WTC11 (cell line): ENCODE results near the gene NKRF. TPM values are rescaled to one million over a fixed set of nuclear protein-coding genes. Genes with fewer than 3 reads are reported as not detected.

Experiments
- ATF1 ChIP-seq: sonication (generic); formaldehyde crosslinking; IDR thresholded peaks from 2 replicates; pipeline ENCODE4 v1.8.1; 2023; ENCODE audit warnings: mild to moderate bottlenecking, moderate library complexity, missing genetic modification reagents
- ATF2 ChIP-seq: sonication (generic); formaldehyde crosslinking; IDR thresholded peaks from 2 replicates; pipeline ENCODE4 v1.8.1; 2022; ENCODE audit warnings: low read depth, missing genetic modification reagents, borderline replicate concordance
- ATF6 ChIP-seq: sonication (generic); formaldehyde crosslinking; IDR thresholded peaks from 2 replicates; pipeline ENCODE4 v1.8.1; 2023; ENCODE audit warnings: mild to moderate bottlenecking, missing genetic modification reagents
- CDX4 ChIP-seq: fragments of 250-450 bp; sonication (Bioruptor Pico); IDR thresholded peaks from 2 replicates; pipeline ENCODE4 v1.9.0; 2021; ENCODE audit warnings: moderate library complexity, mild to moderate bottlenecking, inconsistent platforms, borderline replicate concordance
- ELF4 ChIP-seq: sonication (generic); formaldehyde crosslinking; IDR thresholded peaks from 2 replicates; pipeline ENCODE4 v1.8.1; 2022; ENCODE audit warnings: low read depth, mild to moderate bottlenecking, moderate library complexity, missing genetic modification reagents
- EMX1 ChIP-seq: fragments of 250-450 bp; sonication (Bioruptor Pico); IDR thresholded peaks from 2 replicates; pipeline ENCODE4 v1.8.0; 2021; ENCODE audit warnings: mild to moderate bottlenecking
- FOXP4 ChIP-seq: sonication (generic); formaldehyde crosslinking; IDR thresholded peaks from 2 replicates; pipeline ENCODE4 v1.8.0; 2022; ENCODE audit warnings: mild to moderate bottlenecking, missing genetic modification reagents
- GABPB1 ChIP-seq: sonication (generic); formaldehyde crosslinking; IDR thresholded peaks from 2 replicates; pipeline ENCODE4 v1.8.1; 2023; ENCODE audit warnings: mild to moderate bottlenecking, missing genetic modification reagents
- GTF2I ChIP-seq: fragments of 250-450 bp; sonication (Bioruptor Pico); conservative IDR thresholded peaks from 2 replicates; pipeline ENCODE4 v1.4.0; 2021; ENCODE audit warnings: mild to moderate bottlenecking
- HMGXB4 ChIP-seq: sonication (generic); formaldehyde crosslinking; IDR thresholded peaks from 2 replicates; pipeline ENCODE4 v1.8.1; 2023; ENCODE audit warnings: mild to moderate bottlenecking, moderate library complexity, missing genetic modification reagents
- MXD4 ChIP-seq: fragments of 250-450 bp; sonication (Bioruptor Pico); IDR thresholded peaks from 2 replicates; pipeline ENCODE4 v1.8.0; 2021; ENCODE audit warnings: mild to moderate bottlenecking, moderate library complexity, borderline replicate concordance
- MYBL2 ChIP-seq: sonication (generic); formaldehyde crosslinking; IDR thresholded peaks from 2 replicates; pipeline ENCODE4 v1.8.1; 2023; ENCODE audit warnings: mild to moderate bottlenecking, moderate library complexity, missing genetic modification reagents
- NFE2L1 ChIP-seq: sonication (generic); formaldehyde crosslinking; IDR thresholded peaks from 2 replicates; pipeline ENCODE4 v1.8.1; 2023; ENCODE audit warnings: missing genetic modification reagents
- NR3C1 ChIP-seq: sonication (generic); formaldehyde crosslinking; conservative IDR thresholded peaks from 2 replicates; pipeline ENCODE4 v1.8.1; 2023; ENCODE audit warnings: low read depth, mild to moderate bottlenecking, missing genetic modification reagents
- SMAD3 ChIP-seq: sonication (generic); formaldehyde crosslinking; IDR thresholded peaks from 2 replicates; pipeline ENCODE4 v1.8.0; 2022; ENCODE audit warnings: missing genetic modification reagents, mild to moderate bottlenecking, borderline replicate concordance
- SMAD4 ChIP-seq: sonication (generic); formaldehyde crosslinking; IDR thresholded peaks from 2 replicates; pipeline ENCODE4 v1.8.0; 2022; ENCODE audit warnings: mild to moderate bottlenecking, missing genetic modification reagents
- STAT6 ChIP-seq: sonication (generic); formaldehyde crosslinking; conservative IDR thresholded peaks from 2 replicates; pipeline ENCODE4 v1.8.1; 2023; ENCODE audit warnings: mild to moderate bottlenecking, low read depth, missing genetic modification reagents, moderate library complexity
- TEAD4 ChIP-seq: sonication (generic); formaldehyde crosslinking; IDR thresholded peaks from 2 replicates; pipeline ENCODE4 v1.8.0; 2022; ENCODE audit warnings: mild to moderate bottlenecking, missing genetic modification reagents
- ZBTB21 ChIP-seq: sonication (generic); formaldehyde crosslinking; IDR thresholded peaks from 2 replicates; pipeline ENCODE4 v1.8.1; 2023; ENCODE audit warnings: mild to moderate bottlenecking, missing genetic modification reagents, borderline replicate concordance
- ZNF219 ChIP-seq: sonication (generic); formaldehyde crosslinking; IDR thresholded peaks from 2 replicates; pipeline ENCODE4 v1.8.0; 2023; ENCODE audit warnings: missing genetic modification reagents, mild to moderate bottlenecking, borderline replicate concordance
- ZNF423 ChIP-seq: fragments of 250-450 bp; sonication (Bioruptor Pico); IDR thresholded peaks from 2 replicates; pipeline ENCODE4 v2.1.2; 2022; ENCODE audit warnings: mild to moderate bottlenecking, moderate library complexity
- ZNF425 ChIP-seq: fragments of 250-450 bp; sonication (Bioruptor Pico); conservative IDR thresholded peaks from 2 replicates; pipeline ENCODE4 v1.9.0; 2021; ENCODE audit warnings: mild to moderate bottlenecking
- ZNF512 ChIP-seq: sonication (generic); formaldehyde crosslinking; IDR thresholded peaks from 2 replicates; pipeline ENCODE4 v1.8.1; 2022; ENCODE audit warnings: missing genetic modification reagents, borderline replicate concordance
- total RNA-seq: library from RNA; stranded (reverse); gene quantifications from 3 replicates; pipeline ENCODE4 v1.2.3, GENCODE V29; 2021

The NKRF gene
- total RNA-seq, 1 experiment from 2014 or later, result 15.0 TPM

- TF ChIP-seq ZNF512 (CRISPR knock-in tag) (no peak), EMX1 (no peak), MYBL2 (CRISPR knock-in tag) (0 out of 2 replicates have a peak, but pooled peaks have one; percentile 12), ATF1 (CRISPR knock-in tag) (no peak), GABPB1 (CRISPR knock-in tag) (0 out of 2 replicates have a peak, but pooled peaks have one; percentile 11), NFE2L1 (CRISPR knock-in tag) (peak; percentile 39; the same call in 1 of the 2 replicates), TEAD4 (CRISPR knock-in tag) (no peak), GTF2I (CRISPR knock-in tag) (no peak), HMGXB4 (CRISPR knock-in tag) (peak; percentile 40; the same call in 1 of the 2 replicates), MXD4 (CRISPR knock-in tag) (no peak), ZBTB21 (CRISPR knock-in tag) (no peak), FOXP4 (no peak), STAT6 (CRISPR knock-in tag) (no peak), ZNF219 (CRISPR knock-in tag) (no peak), ELF4 (no peak), SMAD3 (CRISPR knock-in tag) (no peak), NR3C1 (no peak), ZNF423 (CRISPR knock-in tag) (no peak), ZNF425 (CRISPR knock-in tag) (no peak), CDX4 (CRISPR knock-in tag) (no peak), ATF2 (CRISPR knock-in tag) (no peak), SMAD4 (CRISPR knock-in tag) (no peak), ATF6 (CRISPR knock-in tag) (no peak)
Observed at GRCh38 chrX:119574394-119575266, 31.6 kb downstream of the NKRF start, which contains the start of gene UBE2A (continued).
